ENCODE results near the gene NLRP3.
"Not testable (repeated sequence)": the region's sequence is repeated elsewhere in the genome, so short reads cannot be mapped to it uniquely, and the experiment has no call there.

NLRP3 gene

GRCh38 chr1:247469141-247469535, 53.2 kb downstream of the NLRP3 start:
- DNase-seq (ENCODE audit: low read depth): no peak

GRCh38 chr1:247470942-247471429, 55.0 kb downstream of the NLRP3 start:
- not testable (repeated sequence) for DNase-seq (ENCODE audit: low read depth)

GRCh38 chr1:247471445-247472016, 55.6 kb downstream of the NLRP3 start:
- no peak for DNase-seq (ENCODE audit: low read depth)

GRCh38 chr1:247472035-247472434, 56.1 kb downstream of the NLRP3 start:
- no peak for DNase-seq (ENCODE audit: low read depth)

- no peak for DNase-seq (ENCODE audit: low read depth)
These were observed 58.4 kb downstream of the NLRP3 start for GRCh38 chr1:247474367-247474766.

- no peak for DNase-seq (ENCODE audit: low read depth)
These were observed 59.8 kb downstream of the NLRP3 start for GRCh38 chr1:247475793-247476192.

- not testable (repeated sequence) for DNase-seq (ENCODE audit: low read depth)
These were observed 60.5 kb downstream of the NLRP3 start for GRCh38 chr1:247476328-247477058.

GRCh38 chr1:247482747-247483146, 66.8 kb downstream of the NLRP3 start:
- DNase-seq (ENCODE audit: low read depth): no peak

- DNase-seq (ENCODE audit: low read depth): peak; percentile 14
These were observed 71.1 kb downstream of the NLRP3 start for GRCh38 chr1:247487057-247487456.

- DNase-seq (ENCODE audit: low read depth): no peak
These were observed 75.4 kb downstream of the NLRP3 start for GRCh38 chr1:247491328-247491727.

GRCh38 chr1:247493106-247493505, 77.1 kb downstream of the NLRP3 start:
- DNase-seq (ENCODE audit: low read depth): no peak

- no peak for DNase-seq (ENCODE audit: low read depth)
These were observed 78.8 kb downstream of the NLRP3 start for GRCh38 chr1:247494767-247495166.

- DNase-seq (ENCODE audit: low read depth): no peak
These were observed 80.8 kb downstream of the NLRP3 start for GRCh38 chr1:247496581-247497285.
